ENCODE results near the gene EMD.

- TF ChIP-seq SPI1 (IDR thresholded peaks at IDR 0.05; ENCODE audit: low read depth, low read length) (no peak), POLR2A (IDR thresholded peaks at IDR 0.05; ENCODE audit: low read depth, low read length) (no peak), TAF1 (IDR thresholded peaks at IDR 0.05; ENCODE audit: low read depth, low read length) (no peak)
These were observed 3.5 kb downstream of the EMD start for GRCh38 chrX:154382483-154383069.

All from GM12891 (cell line).